T-cell (primary cell): ENCODE data around the gene ALCAM. TPM values are rescaled to one million over a fixed set of nuclear protein-coding genes. Genes with fewer than 3 reads are reported as not detected.

Source experiments
- ATAC-seq, 4 experiments: fragments of 200-7000 bp in 3 of 4; fragments of 150-1000 bp in 1 of 4; cut with Tn5 transposase; replicated peaks in 1 of 4; 1 replicate in 3 of 4; 2 replicates in 1 of 4; pipeline ENCODE4 v1.10.0; 2021; ENCODE audit warnings: moderate library complexity in 3 of 4, mild to moderate bottlenecking in 2 of 4, moderate number of reproducible peaks in 1 of 4
- CTCF ChIA-PET, 2 donors: fragments of 300-600 bp; sonication (Branson Sonifier 250); formaldehyde crosslinking; loops; one replicate each; lab custom pipeline; 2022; ENCODE audit warnings: antibody characterized with exemption in 2 of 2; lab: Charles Lee
- POLR2A ChIA-PET, 2 donors: fragments of 300-600 bp; sonication (Branson Sonifier 250); formaldehyde crosslinking; loops; one replicate each; lab custom pipeline; 2022; ENCODE audit warnings: antibody characterized with exemption in 2 of 2; lab: Charles Lee
- DNase-seq, 35 experiments: peaks; one replicate each; pipeline versions ENCODE4 v3.0.0 to v3.0.0-alpha.2; 2013 to 2023
- H3K27ac ChIP-seq: one replicate; pipeline ENCODE4 v1.5.1; 2013; ENCODE audit warnings: low read length
- H3K27me3 ChIP-seq, 2 experiments: replicated peaks in 1 of 2; 1 replicate in 1 of 2; 2 replicates in 1 of 2; pipeline versions ENCODE4 v1.6.1 to v1.7.0; 2013; ENCODE audit warnings: low read length in 1 of 2, mixed read lengths in 1 of 2; ENCODE audit not compliant: control insufficient read depth in 2 of 2, insufficient read depth in 2 of 2; ENCODE audit errors: extremely low read depth in 1 of 2
- H3K36me3 ChIP-seq, 2 donors: 1 replicate in 1 of 2; 2 replicates in 1 of 2; pipeline versions ENCODE4 v1.6.1 to v1.7.0; 2013; ENCODE audit warnings: low read length in 1 of 2; ENCODE audit not compliant: control insufficient read depth in 2 of 2, insufficient read depth in 1 of 2; ENCODE audit errors: extremely low read depth in 1 of 2
- H3K4me1 ChIP-seq, 2 experiments: 1 replicate in 1 of 2; 2 replicates in 1 of 2; pipeline versions ENCODE4 v1.6.1 to v1.7.0; 2013; ENCODE audit warnings: low read length in 2 of 2, mixed read lengths in 1 of 2; ENCODE audit not compliant: insufficient read depth in 2 of 2, control insufficient read depth in 1 of 2; ENCODE audit errors: extremely low read depth in 1 of 2
- H3K4me3 ChIP-seq, 2 donors: 1 replicate in 1 of 2; 2 replicates in 1 of 2; pipeline versions ENCODE4 v1.5.1 to v1.7.0; 2013; ENCODE audit warnings: mild to moderate bottlenecking in 2 of 2, low read length in 1 of 2, moderate library complexity in 1 of 2; ENCODE audit not compliant: control insufficient read depth in 1 of 2; ENCODE audit errors: extremely low read depth in 1 of 2
- H3K9me3 ChIP-seq: 2 replicates; pipeline ENCODE4 v1.7.0; 2013
- H3K27ac Mint-ChIP-seq, 2 donors: one replicate each; pipeline ENCODE4 v1.8.0; 2020 to 2021; ENCODE audit warnings: mild to moderate bottlenecking in 2 of 2, mixed read lengths in 2 of 2
- H3K27me3 Mint-ChIP-seq, 2 donors: one replicate each; pipeline ENCODE4 v1.8.0; 2021 to 2022; ENCODE audit warnings: mixed read lengths in 2 of 2
- H3K36me3 Mint-ChIP-seq: one replicate; pipeline ENCODE4 v1.8.0; 2021; ENCODE audit warnings: mixed read lengths
- H3K4me1 Mint-ChIP-seq, 3 donors: one replicate each; pipeline ENCODE4 v1.8.0; 2020 to 2022; ENCODE audit warnings: mixed read lengths in 3 of 3, mild to moderate bottlenecking in 1 of 3
- H3K4me3 Mint-ChIP-seq, 3 donors: one replicate each; pipeline ENCODE4 v1.8.0; 2020 to 2022; ENCODE audit warnings: mild to moderate bottlenecking in 3 of 3, mixed read lengths in 3 of 3, moderate library complexity in 3 of 3
- H3K9me3 Mint-ChIP-seq, 3 donors: one replicate each; pipeline ENCODE4 v1.8.0; 2020 to 2022; ENCODE audit warnings: mixed read lengths in 3 of 3
- WGBS: methylation state at CpG from one replicate; pipeline ENCODE4 v1.1.5; 2013; ENCODE audit warnings: missing lambda C conversion rate; ENCODE audit not compliant: insufficient coverage; 5-methylcytosine and 5-hydroxymethylcytosine counted together
- total RNA-seq, 35 experiments: library from RNA in 6 of 35; stranded (reverse) in 6 of 35; fragments of 120-200 nt in 1 of 35; gene quantifications; one replicate each; pipeline versions ENCODE4 v1.2.1 to v1.2.4 and lab custom pipeline; 2013 to 2026

Gene ALCAM
- total RNA-seq, 5 donors from 2014 or later (not counting 1 experiment from before 2014, with no cell fraction given), result 3.4 to 6.2 (median 4.6) TPM

GRCh38 chr3:105525531-105525930, 158.8 kb downstream of the ALCAM start:
- ChIA-PET CTCF (no interaction called here), POLR2A (no interaction called here)
- Histone ChIP-seq H3K27ac (no peak overlapping the region), H3K9me3 (no peaks in the 10 kb centered on the region), H3K36me3 (no peaks in the 10 kb centered on the region), H3K4me1 (no peaks in the 10 kb centered on the region), H3K4me3 (no peak overlapping the region), H3K27me3 (no peaks in the 10 kb centered on the region)
- no peak for DNase-seq
- H3K27ac Mint-ChIP-seq, result no peak overlapping the region
- peaks cover 4% of the 10 kb centered on the region for H3K36me3 Mint-ChIP-seq
- no peaks in the 10 kb centered on the region for H3K27me3 Mint-ChIP-seq
- H3K4me1 Mint-ChIP-seq, result peaks cover 0 to 14% (median 9%) of the 10 kb centered on the region in 3 donors
- no peak for ATAC-seq
- H3K4me3 Mint-ChIP-seq, result no peak overlapping the region
- no peaks in the 10 kb centered on the region for H3K9me3 Mint-ChIP-seq
- WGBS, result 100% methylated on average over 2 of the region's 4 CpGs

- Mint-ChIP-seq H3K27me3 (no peaks in the 10 kb centered on the region), H3K4me3 (no peak overlapping the region), H3K36me3 (peaks cover 4% of the 10 kb centered on the region), H3K27ac (no peak overlapping the region), H3K4me1 (peaks cover 0 to 14% (median 9%) of the 10 kb centered on the region in 3 donors), H3K9me3 (no peaks in the 10 kb centered on the region)
- no peak for DNase-seq
- H3K27ac ChIP-seq, result no peak overlapping the region
- H3K9me3 ChIP-seq, result no peaks in the 10 kb centered on the region
- WGBS, result 83% methylated on average over 2 of the region's 4 CpGs
- no peaks in the 10 kb centered on the region for H3K4me1 ChIP-seq
- CTCF ChIA-PET, result interaction anchor here (0.6 to 1.5 kb wide), 3 partner anchors 8 to 1083 kb away, joined by 3 to 5 read pairs (median 3); no protein-coding TSS in a partner anchor
- H3K36me3 ChIP-seq, result no peaks in the 10 kb centered on the region
- H3K4me3 ChIP-seq, result no peak overlapping the region
- POLR2A ChIA-PET, result interaction anchor here (0.6 kb wide), 5 partner anchors 109 to 1854 kb away, joined by 3 to 5 read pairs (median 3); no protein-coding TSS in a partner anchor
- H3K27me3 ChIP-seq, result no peaks in the 10 kb centered on the region
- ATAC-seq, result no peak
Observed at GRCh38 chr3:105526360-105527111, 159.8 kb downstream of the ALCAM start.

- H3K4me3 Mint-ChIP-seq, result no peak overlapping the region
- CTCF ChIA-PET, result interaction anchor here (0.6 to 2.3 kb wide), 3 partner anchors 9 to 16 kb away, joined by 5 to 6 read pairs (median 5); no protein-coding TSS in a partner anchor
Observed at GRCh38 chr3:105527535-105527934, 160.8 kb downstream of the ALCAM start.

GRCh38 chr3:105527949-105528348, 161.2 kb downstream of the ALCAM start:
- H3K9me3 Mint-ChIP-seq, result no peaks in the 10 kb centered on the region
- ChIA-PET CTCF (interaction anchor here (0.5 to 2.3 kb wide), 3 partner anchors 10 to 856 kb away, joined by 3 to 6 read pairs (median 5); no protein-coding TSS in a partner anchor), POLR2A (no interaction called here)
- no peak overlapping the region for H3K27ac Mint-ChIP-seq
- H3K36me3 Mint-ChIP-seq, result peaks cover 8% of the 10 kb centered on the region
- peaks cover 0 to 14% (median 9%) of the 10 kb centered on the region in 3 donors for H3K4me1 Mint-ChIP-seq
- Histone ChIP-seq H3K27ac (no peak overlapping the region), H3K9me3 (no peaks in the 10 kb centered on the region), H3K36me3 (no peaks in the 10 kb centered on the region), H3K4me3 (no peak overlapping the region), H3K27me3 (no peaks in the 10 kb centered on the region), H3K4me1 (no peaks in the 10 kb centered on the region)
- DNase-seq (peak in 1 of 35 experiments; percentile 11), ATAC-seq (no peak)
- H3K4me3 Mint-ChIP-seq, result no peak overlapping the region
- no peaks in the 10 kb centered on the region for H3K27me3 Mint-ChIP-seq
- WGBS, result no CpG with 5 or more reads among the region's 3 CpGs

More at GRCh38 chr3:105527535-105527934, 160.8 kb downstream of the ALCAM start:
- Histone ChIP-seq H3K27me3 (no peaks in the 10 kb centered on the region), H3K27ac (no peak overlapping the region), H3K4me3 (no peak overlapping the region), H3K4me1 (no peaks in the 10 kb centered on the region), H3K36me3 (no peaks in the 10 kb centered on the region), H3K9me3 (no peaks in the 10 kb centered on the region)
- H3K27ac Mint-ChIP-seq, result no peak overlapping the region
- POLR2A ChIA-PET, result interaction anchor here (0.6 kb wide), 2 partner anchors 108 to 854 kb away, joined by 3 read pairs; no protein-coding TSS in a partner anchor
- no peaks in the 10 kb centered on the region for H3K27me3 Mint-ChIP-seq
- H3K4me1 Mint-ChIP-seq, result peaks cover 0 to 14% (median 9%) of the 10 kb centered on the region in 3 donors
- DNase-seq, result no peak
- peaks cover 6% of the 10 kb centered on the region for H3K36me3 Mint-ChIP-seq
- ATAC-seq, result no peak
- H3K9me3 Mint-ChIP-seq, result no peaks in the 10 kb centered on the region

- H3K36me3 Mint-ChIP-seq, result peaks cover 8% of the 10 kb centered on the region
- Histone ChIP-seq H3K27ac (no peak overlapping the region), H3K27me3 (no peaks in the 10 kb centered on the region), H3K4me1 (no peaks in the 10 kb centered on the region), H3K9me3 (no peaks in the 10 kb centered on the region), H3K36me3 (no peaks in the 10 kb centered on the region), H3K4me3 (no peak overlapping the region)
- CTCF ChIA-PET, result interaction anchor here in 1 of 2 donors (2.3 kb wide), 1 partner anchor 11 kb away, joined by 6 read pairs; no protein-coding TSS in a partner anchor
- no peaks in the 10 kb centered on the region for H3K9me3 Mint-ChIP-seq
- ATAC-seq (no peak), DNase-seq (no peak)
- peaks cover 0 to 14% (median 9%) of the 10 kb centered on the region in 3 donors for H3K4me1 Mint-ChIP-seq
- H3K27ac Mint-ChIP-seq, result no peak overlapping the region
- POLR2A ChIA-PET, result no interaction called here
- no peak overlapping the region for H3K4me3 Mint-ChIP-seq
- no peaks in the 10 kb centered on the region for H3K27me3 Mint-ChIP-seq
- WGBS, result no CpG with 5 or more reads among the region's 2 CpGs
Observed at GRCh38 chr3:105528955-105529354, 162.2 kb downstream of the ALCAM start.

GRCh38 chr3:105529456-105529855, 162.7 kb downstream of the ALCAM start:
- DNase-seq (no peak), ATAC-seq (no peak)
- Histone ChIP-seq H3K9me3 (no peaks in the 10 kb centered on the region), H3K4me3 (no peak overlapping the region), H3K4me1 (no peaks in the 10 kb centered on the region), H3K36me3 (no peaks in the 10 kb centered on the region), H3K27me3 (no peaks in the 10 kb centered on the region), H3K27ac (no peak overlapping the region)
- POLR2A ChIA-PET, result no interaction called here
- no peak overlapping the region for H3K27ac Mint-ChIP-seq
- CTCF ChIA-PET, result interaction anchor here in 1 of 2 donors (2.3 kb wide), 1 partner anchor 11 kb away, joined by 6 read pairs; no protein-coding TSS in a partner anchor
- H3K4me3 Mint-ChIP-seq, result no peak overlapping the region
- peaks cover 4% of the 10 kb centered on the region for H3K36me3 Mint-ChIP-seq
- WGBS, result no CpG with 5 or more reads among the region's 1 CpG
- peaks cover 0 to 14% (median 9%) of the 10 kb centered on the region in 3 donors for H3K4me1 Mint-ChIP-seq
- no peaks in the 10 kb centered on the region for H3K27me3 Mint-ChIP-seq
- no peaks in the 10 kb centered on the region for H3K9me3 Mint-ChIP-seq
